HG02973 (cell line): ENCODE measurements around the gene SETBP1.
A peak's percentile ranks its signal among the peaks of the same experiment; 100 is the strongest.

ENCODE experiments used
- ATAC-seq: cut with Tn5 transposase; IDR thresholded peaks from one replicate; pipeline ENCODE4 v1.9.1; 2021; ENCODE audit warnings: moderate library complexity; ENCODE audit not compliant: unreplicated experiment

The SETBP1 gene

GRCh38 chr18:44754567-44754966 lies 73.9 kb downstream of the SETBP1 start:
- ATAC-seq: no peak

DNA sequence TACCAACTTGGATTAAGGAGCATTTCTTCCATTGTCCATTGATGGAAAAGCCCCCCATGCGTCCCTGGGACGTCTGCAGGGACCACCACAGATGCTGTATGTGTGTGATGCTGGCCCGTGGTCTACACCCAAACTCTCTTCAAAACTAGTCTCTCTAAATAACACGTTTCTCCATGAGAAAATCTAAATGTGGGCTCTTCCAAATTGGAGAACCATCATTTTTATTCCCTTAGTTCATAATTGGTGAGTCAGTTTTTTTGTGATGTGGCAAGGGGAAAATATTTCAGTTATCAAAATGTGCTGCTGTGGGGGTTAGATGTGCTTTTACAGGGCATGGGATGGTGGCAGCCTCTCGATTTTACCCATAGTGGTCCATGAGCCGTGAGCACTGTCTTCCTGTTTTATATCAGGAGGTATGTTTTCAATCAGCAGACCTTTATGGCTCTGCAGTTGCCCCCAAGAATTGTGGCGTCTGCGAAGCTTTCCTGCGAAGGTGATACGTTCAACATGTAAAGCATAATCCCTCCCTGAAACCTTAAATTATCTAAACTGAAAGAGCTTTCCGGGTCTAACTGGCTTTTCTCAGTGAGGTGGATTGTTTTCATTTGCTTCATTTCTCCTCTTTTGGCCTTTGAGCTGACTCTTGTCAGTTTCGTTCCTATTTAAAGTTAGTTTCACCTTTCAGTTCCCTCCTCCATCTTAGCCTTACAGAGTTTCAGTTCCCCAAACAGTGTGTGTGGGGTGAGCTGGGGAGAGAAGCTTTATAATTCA lies 78.4 kb downstream of the SETBP1 start:
- ATAC-seq: peak; percentile 95

DNA sequence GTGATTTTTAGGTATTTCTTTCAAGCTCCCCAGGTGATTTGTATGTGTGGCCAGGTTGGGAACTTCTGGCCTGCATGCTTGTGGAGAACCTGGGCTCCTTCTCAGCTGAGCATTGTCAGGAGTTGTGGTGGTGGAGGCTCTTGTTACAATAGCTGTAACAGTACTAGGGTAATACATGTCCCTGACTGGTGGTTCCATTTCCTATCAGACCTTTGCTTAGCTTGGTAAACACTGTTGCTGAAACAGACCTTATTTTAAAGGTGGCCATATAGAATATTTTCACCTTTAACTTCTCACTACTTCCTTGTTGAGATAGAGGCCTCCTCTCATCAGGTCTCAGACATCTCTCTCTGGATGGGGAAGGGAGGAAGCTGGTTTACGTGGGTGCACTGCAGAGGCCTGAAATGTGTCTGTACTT lies 79.2 kb downstream of the SETBP1 start:
- peak; percentile 60 for ATAC-seq

DNA sequence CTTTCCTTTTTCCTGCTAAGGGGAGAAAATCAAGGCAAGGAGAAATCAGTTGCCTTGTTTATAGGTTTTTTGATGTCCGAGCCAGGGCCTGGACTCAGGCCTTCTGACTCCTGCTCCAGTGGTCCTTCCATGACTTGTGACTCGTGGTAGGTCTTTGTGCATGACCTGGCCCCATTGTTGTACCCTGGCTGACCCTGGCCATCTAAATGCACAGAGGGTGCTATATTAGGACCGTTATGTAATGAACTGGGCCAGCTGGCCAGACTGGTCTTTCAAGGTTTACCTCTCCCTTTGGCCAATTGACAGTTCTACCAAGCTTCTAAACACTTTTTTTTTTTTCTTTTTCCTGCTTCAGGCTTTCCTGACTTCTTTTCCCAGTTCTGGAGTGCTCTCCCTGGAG lies 81.1 kb downstream of the SETBP1 start:
- ATAC-seq: no peak

DNA sequence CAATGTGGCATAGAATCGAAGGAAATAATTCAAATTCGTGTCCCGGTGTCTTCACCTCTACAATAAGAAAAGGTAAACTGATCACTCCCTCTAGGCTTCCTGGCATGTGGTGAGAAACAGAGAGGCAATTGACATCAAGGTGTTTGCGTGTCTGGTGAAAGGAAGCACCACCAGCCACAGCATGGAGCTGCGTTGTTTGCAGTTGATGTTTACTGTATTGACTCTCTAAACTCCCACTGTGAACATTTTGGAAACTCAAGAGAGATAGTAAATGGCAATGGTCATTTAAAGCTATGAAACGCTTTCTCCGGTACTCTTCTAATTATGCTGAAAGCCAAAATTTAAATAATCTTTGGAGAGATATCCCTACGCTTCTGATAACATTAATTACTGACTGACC lies 82.6 kb downstream of the SETBP1 start:
- no peak for ATAC-seq

DNA sequence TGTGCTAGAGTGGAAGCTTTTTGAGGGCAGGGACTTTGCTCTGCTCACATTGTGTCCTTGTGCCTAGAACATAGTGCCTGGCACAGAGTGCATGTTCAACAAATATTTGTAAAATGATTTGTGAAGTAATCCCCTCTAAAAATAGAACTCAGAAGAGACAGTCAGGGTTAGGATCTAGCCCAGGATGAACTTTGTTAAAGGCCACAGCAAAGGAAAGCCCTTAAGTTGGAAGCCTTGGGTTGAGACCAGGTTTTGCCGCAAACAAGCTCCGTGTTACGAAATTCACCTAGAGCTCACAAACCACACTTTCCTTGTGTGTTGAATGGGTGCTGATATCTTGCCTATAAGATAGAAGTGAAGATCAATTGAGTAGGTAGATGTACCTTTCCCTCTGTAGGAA lies 84.2 kb downstream of the SETBP1 start:
- ATAC-seq: no peak

DNA sequence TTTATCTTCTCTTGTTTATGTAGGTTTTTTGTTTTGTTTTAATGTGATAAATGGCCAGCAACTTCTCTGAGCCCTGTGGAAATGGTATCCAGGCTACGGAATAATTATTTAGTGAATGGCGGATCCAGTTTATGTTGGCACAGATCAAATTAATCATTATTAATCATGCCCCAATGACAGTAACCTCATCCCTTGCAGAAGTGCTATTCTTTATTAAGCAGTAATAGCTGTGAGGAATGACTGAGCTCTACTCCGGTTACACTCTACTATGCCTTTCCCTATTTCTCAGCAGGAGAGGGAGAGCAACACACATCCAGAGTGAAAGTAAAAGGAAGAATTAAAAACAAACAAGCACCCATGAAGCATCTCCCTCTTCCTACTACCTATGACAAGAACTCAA lies 84.8 kb downstream of the SETBP1 start:
- no peak for ATAC-seq

- ATAC-seq: no peak
Measured at GRCh38 chr18:44766450-44766849, 85.8 kb downstream of the SETBP1 start.

DNA sequence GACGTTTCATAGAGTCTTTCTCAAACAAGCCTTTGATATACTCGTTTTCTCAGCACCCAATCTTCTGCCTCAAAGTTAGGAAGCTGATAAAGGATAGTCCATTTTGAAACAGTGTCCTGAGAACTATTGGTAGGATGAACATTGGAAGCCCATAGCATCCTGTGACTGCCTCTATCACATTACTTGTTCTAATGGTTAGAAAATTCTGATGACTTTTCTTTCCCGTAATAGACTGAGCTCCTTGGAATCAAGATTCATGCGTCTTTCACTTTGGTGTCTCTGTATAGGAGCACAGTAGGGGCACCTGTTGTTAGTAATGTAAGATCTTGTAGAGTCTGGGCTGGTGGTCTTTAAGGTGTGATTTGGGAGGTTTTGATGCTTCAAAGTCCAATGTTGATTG lies 87.1 kb downstream of the SETBP1 start:
- ATAC-seq: no peak

DNA sequence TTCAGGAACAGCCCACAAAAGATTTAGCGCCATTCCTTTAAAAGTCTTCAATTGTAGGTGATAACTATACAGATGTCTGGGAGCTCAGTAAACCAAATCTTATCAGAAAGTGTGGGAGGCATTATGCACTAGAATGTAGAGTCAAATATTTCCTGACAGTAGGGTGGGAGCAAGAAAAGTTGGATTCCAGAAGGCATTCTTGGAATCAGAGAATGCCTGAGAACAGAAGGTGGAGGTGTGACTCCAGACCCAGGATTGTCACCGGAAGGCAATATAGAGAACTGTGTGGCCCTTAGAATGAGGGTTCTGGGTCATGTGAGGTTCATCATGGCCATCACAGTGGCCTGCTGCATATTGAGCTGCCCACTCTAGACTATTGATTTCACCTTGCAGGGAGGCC lies 90.0 kb downstream of the SETBP1 start:
- ATAC-seq: no peak

- no peak for ATAC-seq
Measured at GRCh38 chr18:44771572-44771955, 90.9 kb downstream of the SETBP1 start.

DNA sequence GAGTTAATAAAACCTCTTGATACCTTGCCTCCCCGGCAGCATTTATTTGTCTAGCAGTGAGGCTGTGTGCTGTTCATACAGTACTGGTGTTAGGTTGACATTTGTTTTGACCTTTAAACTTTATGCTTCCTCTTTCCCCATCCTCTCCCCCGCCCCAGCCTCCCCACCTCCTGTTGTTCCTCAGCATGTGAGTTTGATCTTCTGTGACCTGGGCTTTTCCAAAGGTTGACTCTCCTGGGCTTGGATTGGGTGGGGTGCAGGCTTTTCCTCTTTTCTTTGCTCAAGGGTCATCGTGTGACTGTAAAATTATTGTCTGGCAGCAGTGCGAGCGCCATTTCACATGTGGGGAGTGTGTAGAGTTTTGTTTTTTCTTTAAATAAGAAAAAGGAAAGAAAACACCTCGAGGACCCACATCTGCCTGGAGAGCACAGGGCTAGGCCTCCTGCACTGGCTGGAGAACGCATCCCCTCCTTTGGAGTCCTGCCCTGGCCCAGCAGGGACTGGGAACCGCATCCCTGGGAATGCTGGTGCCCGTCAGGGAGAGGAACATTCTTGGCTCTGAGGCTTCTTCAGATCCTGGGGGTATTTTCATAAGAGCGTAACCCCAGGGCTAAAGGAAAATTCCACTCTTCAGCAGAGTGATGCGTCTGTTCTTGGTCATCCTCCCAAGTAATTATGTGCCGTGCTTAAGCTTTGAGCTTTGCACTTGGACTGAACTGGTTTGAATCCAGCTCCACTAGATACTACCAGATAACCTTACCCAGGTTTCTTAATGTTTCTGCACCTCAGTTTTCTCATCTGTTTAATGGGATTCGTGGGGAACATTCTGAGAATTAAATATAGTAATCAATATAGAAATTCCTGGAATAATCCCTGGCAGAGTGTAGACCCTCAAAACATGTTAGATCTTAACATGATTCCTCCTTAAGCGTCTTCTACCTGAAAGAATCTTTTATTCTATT lies 91.5 kb downstream of the SETBP1 start:
- no peak for ATAC-seq

DNA sequence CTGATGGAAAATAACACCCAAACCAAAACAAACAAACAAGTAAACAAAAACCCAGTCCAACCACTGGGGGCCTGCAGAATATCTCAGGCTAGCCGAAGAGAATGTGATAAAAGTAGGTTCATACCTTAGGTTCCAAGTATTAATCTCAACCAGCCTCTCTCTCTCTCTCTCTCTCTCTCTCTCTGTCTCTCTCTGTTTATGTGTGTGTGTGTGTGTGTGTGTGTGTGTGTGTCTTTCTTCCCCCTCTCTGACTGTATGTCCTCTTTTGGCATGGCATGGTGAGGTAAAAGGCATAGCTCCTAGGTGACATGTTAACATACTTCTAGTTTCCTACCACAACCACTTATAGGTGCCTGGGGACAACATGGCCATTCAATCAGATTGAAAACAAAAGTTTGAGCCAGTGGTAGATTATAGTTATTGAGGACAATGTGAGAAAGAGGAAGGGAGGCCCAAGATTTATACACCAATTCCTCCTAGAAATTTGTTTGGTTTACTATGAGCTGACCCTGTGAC lies 93.0 kb downstream of the SETBP1 start:
- no peak for ATAC-seq

GRCh38 chr18:44774191-44774590 lies 93.5 kb downstream of the SETBP1 start:
- ATAC-seq: no peak

- ATAC-seq: no peak
Measured at GRCh38 chr18:44777457-44778192, 96.9 kb downstream of the SETBP1 start.

DNA sequence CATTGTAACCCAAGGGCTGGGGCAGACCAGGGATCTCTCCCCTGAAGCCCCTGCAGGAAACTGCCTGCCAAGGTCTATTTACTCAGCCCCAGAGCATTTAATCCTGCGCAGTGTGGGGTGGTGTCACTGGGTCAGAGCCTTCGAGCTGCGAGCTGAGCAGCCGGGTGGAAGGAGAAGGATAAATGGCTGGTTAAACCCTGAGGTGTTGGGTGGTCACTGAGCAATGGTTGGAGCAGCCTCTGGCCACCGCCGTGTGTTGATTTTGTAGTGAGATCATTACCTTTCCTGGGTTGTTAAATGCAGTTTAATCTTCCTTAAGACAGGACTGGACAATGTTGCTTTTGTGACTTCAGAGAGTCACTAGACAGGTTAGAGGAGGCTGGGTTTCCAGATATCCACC lies 98.1 kb downstream of the SETBP1 start:
- no peak for ATAC-seq

DNA sequence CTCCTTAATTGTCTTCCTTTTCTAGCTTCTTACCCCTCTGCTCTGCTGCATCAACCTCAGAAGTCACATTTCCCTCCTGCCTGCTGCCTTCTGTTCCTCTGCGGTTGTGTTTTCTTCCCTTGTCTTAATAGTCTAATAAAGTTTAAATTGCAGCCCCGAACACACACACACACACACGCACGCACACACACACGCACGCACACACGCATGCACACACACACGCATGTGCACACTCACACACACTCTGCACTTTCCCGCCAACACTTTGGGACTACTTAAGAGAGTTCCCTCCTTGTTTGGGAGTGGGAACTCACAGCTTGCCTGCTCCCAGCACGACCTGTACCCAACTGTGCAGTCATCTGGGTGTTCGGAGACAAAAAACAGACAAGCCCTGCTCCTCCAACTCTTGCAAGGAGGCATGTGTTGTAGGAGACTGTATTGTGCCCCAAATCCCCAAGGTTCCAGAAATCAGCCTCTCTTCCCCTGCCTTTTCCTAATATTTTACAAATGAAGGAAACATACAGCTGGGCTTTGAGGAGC lies 99.1 kb downstream of the SETBP1 start:
- no peak for ATAC-seq

DNA sequence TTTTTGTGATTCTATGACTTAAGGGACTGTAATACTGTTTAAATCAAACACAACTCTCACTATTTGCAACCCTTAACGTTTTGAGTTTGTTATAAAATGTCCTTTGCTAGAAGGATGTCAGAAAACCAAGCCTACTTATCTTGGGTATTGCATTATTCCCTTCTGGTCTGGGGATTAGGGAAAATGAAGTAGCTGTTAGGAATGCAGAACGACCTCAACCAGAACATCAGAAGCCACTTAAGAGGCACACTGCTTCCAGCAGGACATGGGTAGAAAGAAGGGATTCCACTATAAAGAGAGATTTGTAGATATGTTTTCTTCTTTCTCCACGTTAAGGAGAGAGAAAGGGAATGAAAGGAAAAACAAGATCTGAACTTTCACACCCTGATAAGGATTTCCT lies 101.2 kb downstream of the SETBP1 start:
- ATAC-seq: no peak

DNA sequence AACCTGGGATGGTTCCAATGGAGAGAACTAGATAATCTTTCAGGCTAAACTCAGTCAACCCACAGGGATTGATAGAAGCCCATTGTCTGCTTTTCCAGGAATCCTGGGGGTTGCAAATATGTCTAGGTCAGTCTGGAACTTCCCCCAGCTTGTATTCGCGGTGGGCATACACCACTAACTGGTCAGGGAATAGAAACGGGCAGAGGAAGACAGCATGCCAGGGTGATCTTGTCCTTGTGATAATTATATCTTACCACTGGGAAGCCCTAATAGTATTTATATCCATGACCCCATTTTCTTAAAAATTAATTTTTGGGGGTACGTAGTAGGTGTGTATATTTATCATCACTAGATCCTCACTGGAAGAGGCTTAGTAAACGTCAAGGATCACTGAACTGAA lies 101.9 kb downstream of the SETBP1 start:
- no peak for ATAC-seq

GRCh38 chr18:44783371-44783770 lies 102.7 kb downstream of the SETBP1 start:
- no peak for ATAC-seq

DNA sequence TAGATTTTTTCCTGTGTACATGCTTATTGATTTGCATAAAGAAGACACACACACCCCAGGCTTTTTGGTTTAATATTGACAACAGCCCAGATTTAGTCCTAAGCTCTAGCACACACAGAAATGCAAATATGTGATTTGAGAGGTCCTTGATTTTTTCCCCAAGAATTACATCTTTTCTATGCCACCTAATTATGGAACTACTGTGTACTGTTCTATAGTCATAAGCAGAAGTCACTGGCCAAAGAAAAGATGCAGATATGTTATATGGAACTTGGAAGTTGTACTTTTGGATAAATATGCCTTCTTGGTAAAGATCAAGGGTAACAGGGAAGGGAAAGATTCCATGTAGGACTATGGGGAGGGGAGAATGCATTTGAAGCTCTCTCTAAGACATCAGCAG lies 105.6 kb downstream of the SETBP1 start:
- ATAC-seq: peak; percentile 30
